Measurements from ENCODE around the gene SYNPO2.

GRCh38 chr4:119050527-119051090 is 162.0 kb downstream of the SYNPO2 start:
- no peak for TF ChIP-seq CTCF (conservative IDR thresholded peaks at IDR 0.05; ENCODE audit: low read depth, low read length)
- TF ChIP-seq EZH2 (IDR thresholded peaks at IDR 0.05; ENCODE audit: borderline replicate concordance, low read depth, low read length, poor library complexity, severe bottlenecking), result no peak

Measured in A673 (cell line).